ENCODE data around the gene ADAMTS12. TPM values are rescaled to one million over a fixed set of nuclear protein-coding genes. Genes with fewer than 3 reads are reported as not detected.

ADAMTS12 gene
- total and polyA plus RNA-seq, 2 experiments from 2014 or later = 9.1 to 17.1 TPM

GRCh38 chr5:33628796-33629195, 263.0 kb downstream of the ADAMTS12 start:
- no peaks in the 10 kb centered on the region for H3K4me1 ChIP-seq (ENCODE audit: insufficient read depth)
- Mint-ChIP-seq H3K4me1 (peaks cover 5% of the 10 kb centered on the region; the same call in 2 of the 3 replicates), H3K4me3 (no peak overlapping the region), H3K36me3 (ENCODE audit: low read depth) (no peaks in the 10 kb centered on the region; the same call in 2 of the 3 replicates), H3K27me3 (ENCODE audit: insufficient read depth, low read depth, poor library complexity) (no peaks in the 10 kb centered on the region), H3K27ac (no peak overlapping the region), H3K9me3 (no peaks in the 10 kb centered on the region; the same call in 1 of the 3 replicates)
- TF ChIP-seq EZH2 (IDR thresholded peaks at IDR 0.05; ENCODE audit: low read depth, unreplicated experiment) = no peak
- no peak for TF ChIP-seq JUNB (IDR thresholded peaks at IDR 0.05; ENCODE audit: unreplicated experiment)
- TF ChIP-seq POLR2AphosphoS5 (IDR thresholded peaks at IDR 0.05; ENCODE audit: low read depth) = no peak
- TF ChIP-seq CTCF (conservative IDR thresholded peaks at IDR 0.05; ENCODE audit: low read depth in 2 of 2) = no peak
- no peak for TF ChIP-seq ZNF462 (CRISPR knock-in tag; IDR thresholded peaks at IDR 0.05)
- TF ChIP-seq ZNF114 (CRISPR knock-in tag; IDR thresholded peaks at IDR 0.05) = no peak
- TF ChIP-seq ETS1 (IDR thresholded peaks at IDR 0.05) = no peak
- no peak for TF ChIP-seq REST (IDR thresholded peaks at IDR 0.05; ENCODE audit: unreplicated experiment)
- no peak for TF ChIP-seq NANOG (IDR thresholded peaks at IDR 0.05; ENCODE audit: borderline replicate concordance)
- TF ChIP-seq EZH2phosphoT487 (IDR thresholded peaks at IDR 0.05; ENCODE audit: unreplicated experiment) = no peak
- no peak for TF ChIP-seq STAT1 (IDR thresholded peaks at IDR 0.05; ENCODE audit: unreplicated experiment)
- DNase-seq (ENCODE audit: low spot score) (no peak), ATAC-seq (no peak)
- H2AFZ ChIP-seq = no peak overlapping the region
- H3K4me3 ChIP-seq = no peak overlapping the region
- no peaks in the 10 kb centered on the region; the same call in 1 of the 2 replicates for H3K36me3 ChIP-seq (ENCODE audit: insufficient read depth)
- H3K27ac ChIP-seq (ENCODE audit: low read depth) = no peak overlapping the region
- no peaks in the 10 kb centered on the region for H4K20me1 ChIP-seq (replicated peaks; ENCODE audit: insufficient read depth)
- H3K9me2 ChIP-seq (ENCODE audit: insufficient read depth) = 0 out of 2 replicates have a peak, but pooled peaks cover 5% of the 10 kb centered on the region
- no peaks in the 10 kb centered on the region for H3K79me2 ChIP-seq (replicated peaks; ENCODE audit: insufficient read depth)
- no peaks in the 10 kb centered on the region for H3F3A ChIP-seq (replicated peaks; ENCODE audit: low read depth)
- H3K4me2 ChIP-seq = no peak overlapping the region
- no peaks in the 10 kb centered on the region for H3K27me3 ChIP-seq (ENCODE audit: insufficient read depth)

Measured in GM23338 (cell line).